Measurements from ENCODE around the gene IL1R2. TPM values are rescaled to one million over a fixed set of nuclear protein-coding genes. Genes with fewer than 3 reads are reported as not detected.

Gene IL1R2
- total and polyA plus RNA-seq, 2 experiments from 2014 or later, result not detected

- no peaks in the 10 kb centered on the region for H3K9me3 Mint-ChIP-seq
- Histone ChIP-seq H3K36me3 (ENCODE audit: insufficient read depth) (no peaks in the 10 kb centered on the region), H3K27ac (ENCODE audit: low read depth) (no peak overlapping the region), H3K9me2 (ENCODE audit: insufficient read depth) (no peaks in the 10 kb centered on the region; the same call in 1 of the 2 replicates), H3K79me2 (replicated peaks; ENCODE audit: insufficient read depth) (no peaks in the 10 kb centered on the region), H4K20me1 (replicated peaks; ENCODE audit: insufficient read depth) (no peaks in the 10 kb centered on the region), H3K4me1 (ENCODE audit: insufficient read depth) (no peaks in the 10 kb centered on the region), H3F3A (replicated peaks; ENCODE audit: low read depth) (no peaks in the 10 kb centered on the region), H3K27me3 (ENCODE audit: insufficient read depth) (no peaks in the 10 kb centered on the region), H3K4me2 (no peak overlapping the region), H3K4me3 (no peak overlapping the region), H2AFZ (no peak overlapping the region)
- no peak overlapping the region for H3K4me3 Mint-ChIP-seq
- H3K27ac Mint-ChIP-seq, result no peak overlapping the region
- no peaks in the 10 kb centered on the region for H3K4me1 Mint-ChIP-seq
- DNase-seq (ENCODE audit: low spot score), result no peak
- TF ChIP-seq POLR2AphosphoS5 (IDR thresholded peaks at IDR 0.05; ENCODE audit: low read depth) (no peak), CREB1 (CRISPR knock-in tag; IDR thresholded peaks at IDR 0.05; ENCODE audit: low read depth) (no peak), NANOG (IDR thresholded peaks at IDR 0.05; ENCODE audit: borderline replicate concordance) (no peak), STAT1 (IDR thresholded peaks at IDR 0.05; ENCODE audit: unreplicated experiment) (no peak), JUNB (IDR thresholded peaks at IDR 0.05; ENCODE audit: unreplicated experiment) (no peak)
- no peaks in the 10 kb centered on the region for H3K27me3 Mint-ChIP-seq (ENCODE audit: insufficient read depth, low read depth, poor library complexity)
- no peaks in the 10 kb centered on the region for H3K36me3 Mint-ChIP-seq (ENCODE audit: low read depth)
- ATAC-seq, result no peak
Measured at GRCh38 chr2:102000813-102001766, 9.3 kb downstream of the IL1R2 start.

DNA sequence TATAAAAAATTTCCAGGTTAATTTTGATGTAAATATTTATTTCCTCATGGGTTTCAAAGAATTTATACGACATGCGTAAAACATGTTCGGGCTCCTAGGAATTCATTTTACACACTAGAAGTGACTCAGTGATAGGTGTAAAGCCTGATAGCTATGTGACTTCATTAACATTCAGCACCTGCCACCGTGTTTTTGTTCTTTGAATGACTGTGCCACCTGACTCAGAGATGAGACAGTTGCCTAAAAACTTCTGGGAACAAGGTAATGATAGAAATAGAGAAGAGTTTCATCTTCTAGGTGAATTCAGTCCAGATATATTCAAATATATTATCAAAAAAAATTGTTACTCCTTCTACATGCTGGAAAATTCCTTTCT, 10.0 kb downstream of the IL1R2 start:
- H3K27me3 Mint-ChIP-seq (ENCODE audit: insufficient read depth, low read depth, poor library complexity), result peaks cover 2% of the 10 kb centered on the region
- Histone ChIP-seq H3K27ac (ENCODE audit: low read depth) (no peak overlapping the region), H3K36me3 (ENCODE audit: insufficient read depth) (no peaks in the 10 kb centered on the region), H3K4me2 (no peak overlapping the region), H3K4me1 (ENCODE audit: insufficient read depth) (no peaks in the 10 kb centered on the region), H3K9me2 (ENCODE audit: insufficient read depth) (no peaks in the 10 kb centered on the region; the same call in 1 of the 2 replicates), H3K27me3 (ENCODE audit: insufficient read depth) (no peaks in the 10 kb centered on the region), H3K79me2 (replicated peaks; ENCODE audit: insufficient read depth) (no peaks in the 10 kb centered on the region), H2AFZ (no peak overlapping the region), H3F3A (replicated peaks; ENCODE audit: low read depth) (no peaks in the 10 kb centered on the region), H4K20me1 (replicated peaks; ENCODE audit: insufficient read depth) (no peaks in the 10 kb centered on the region), H3K4me3 (no peak overlapping the region)
- H3K9me3 Mint-ChIP-seq, result no peaks in the 10 kb centered on the region
- TF ChIP-seq ZNF114 (CRISPR knock-in tag; IDR thresholded peaks at IDR 0.05), result no peak
- no peak for TF ChIP-seq JUNB (IDR thresholded peaks at IDR 0.05; ENCODE audit: unreplicated experiment)
- TF ChIP-seq, protein P1, sequence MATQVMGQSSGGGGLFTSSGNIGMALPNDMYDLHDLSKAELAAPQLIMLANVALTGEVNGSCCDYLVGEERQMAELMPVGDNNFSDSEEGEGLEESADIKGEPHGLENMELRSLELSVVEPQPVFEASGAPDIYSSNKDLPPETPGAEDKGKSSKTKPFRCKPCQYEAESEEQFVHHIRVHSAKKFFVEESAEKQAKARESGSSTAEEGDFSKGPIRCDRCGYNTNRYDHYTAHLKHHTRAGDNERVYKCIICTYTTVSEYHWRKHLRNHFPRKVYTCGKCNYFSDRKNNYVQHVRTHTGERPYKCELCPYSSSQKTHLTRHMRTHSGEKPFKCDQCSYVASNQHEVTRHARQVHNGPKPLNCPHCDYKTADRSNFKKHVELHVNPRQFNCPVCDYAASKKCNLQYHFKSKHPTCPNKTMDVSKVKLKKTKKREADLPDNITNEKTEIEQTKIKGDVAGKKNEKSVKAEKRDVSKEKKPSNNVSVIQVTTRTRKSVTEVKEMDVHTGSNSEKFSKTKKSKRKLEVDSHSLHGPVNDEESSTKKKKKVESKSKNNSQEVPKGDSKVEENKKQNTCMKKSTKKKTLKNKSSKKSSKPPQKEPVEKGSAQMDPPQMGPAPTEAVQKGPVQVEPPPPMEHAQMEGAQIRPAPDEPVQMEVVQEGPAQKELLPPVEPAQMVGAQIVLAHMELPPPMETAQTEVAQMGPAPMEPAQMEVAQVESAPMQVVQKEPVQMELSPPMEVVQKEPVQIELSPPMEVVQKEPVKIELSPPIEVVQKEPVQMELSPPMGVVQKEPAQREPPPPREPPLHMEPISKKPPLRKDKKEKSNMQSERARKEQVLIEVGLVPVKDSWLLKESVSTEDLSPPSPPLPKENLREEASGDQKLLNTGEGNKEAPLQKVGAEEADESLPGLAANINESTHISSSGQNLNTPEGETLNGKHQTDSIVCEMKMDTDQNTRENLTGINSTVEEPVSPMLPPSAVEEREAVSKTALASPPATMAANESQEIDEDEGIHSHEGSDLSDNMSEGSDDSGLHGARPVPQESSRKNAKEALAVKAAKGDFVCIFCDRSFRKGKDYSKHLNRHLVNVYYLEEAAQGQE (IDR thresholded peaks at IDR 0.05; ENCODE audit: unreplicated experiment), result no peak
- no peak for TF ChIP-seq EZH2phosphoT487 (IDR thresholded peaks at IDR 0.05; ENCODE audit: unreplicated experiment)
- TF ChIP-seq CTCF (conservative IDR thresholded peaks at IDR 0.05; ENCODE audit: low read depth in 2 of 2), result no peak
- no peak for TF ChIP-seq STAT1 (IDR thresholded peaks at IDR 0.05; ENCODE audit: unreplicated experiment)
- no peak for TF ChIP-seq NANOG (IDR thresholded peaks at IDR 0.05; ENCODE audit: borderline replicate concordance)
- H3K4me3 Mint-ChIP-seq, result no peak overlapping the region
- DNase-seq (ENCODE audit: low spot score), result no peak
- H3K4me1 Mint-ChIP-seq, result no peaks in the 10 kb centered on the region
- H3K27ac Mint-ChIP-seq, result no peak overlapping the region
- ATAC-seq, result no peak
- H3K36me3 Mint-ChIP-seq (ENCODE audit: low read depth), result no peaks in the 10 kb centered on the region

Measured in GM23338 (cell line).